Spleen (tissue), 11 donors: Measurements from ENCODE around the gene MTSS2. TPM values are rescaled to one million over a fixed set of nuclear protein-coding genes. Genes with fewer than 3 reads are reported as not detected.

Source experiments
- DNase-seq: peaks from one replicate; pipeline ENCODE4 v3.0.0-alpha.2; 2020
- H3K27ac ChIP-seq, 8 donors: fragments of 200-600 bp; sonication (generic) in 7 of 8; 1 replicate in 4 of 8; 2 replicates in 4 of 8; pipeline versions ENCODE4 v1.5.0 to v1.8.0; 2016 to 2021; ENCODE audit warnings: inconsistent platforms in 4 of 8, mild to moderate bottlenecking in 4 of 8, moderate library complexity in 1 of 8
- H3K27me3 ChIP-seq, 7 donors: fragments of 200-600 bp; sonication (generic) in 6 of 7; replicated peaks in 1 of 7; 1 replicate in 4 of 7; 2 replicates in 3 of 7; pipeline versions ENCODE4 v1.5.0 to v1.8.0; 2016 to 2021; ENCODE audit warnings: inconsistent platforms in 3 of 7, mild to moderate bottlenecking in 1 of 7
- H3K36me3 ChIP-seq, 6 donors: fragments of 200-600 bp; sonication (generic) in 5 of 6; 1 replicate in 4 of 6; 2 replicates in 2 of 6; pipeline versions ENCODE4 v1.5.0 to v1.8.0; 2016 to 2021; ENCODE audit warnings: inconsistent platforms in 2 of 6
- H3K4me1 ChIP-seq, 6 donors: fragments of 200-600 bp; sonication (generic) in 5 of 6; 1 replicate in 3 of 6; 2 replicates in 3 of 6; pipeline versions ENCODE4 v1.5.0 to v1.8.0; 2016 to 2021; ENCODE audit warnings: inconsistent platforms in 3 of 6
- H3K4me3 ChIP-seq, 8 donors: fragments of 200-600 bp; sonication (generic) in 7 of 8; 1 replicate in 4 of 8; 2 replicates in 4 of 8; pipeline versions ENCODE4 v1.5.0 to v1.8.0; 2016 to 2021; ENCODE audit warnings: inconsistent platforms in 4 of 8, mild to moderate bottlenecking in 4 of 8, moderate library complexity in 2 of 8
- H3K9me3 ChIP-seq, 8 donors: fragments of 200-600 bp; sonication (generic) in 7 of 8; 1 replicate in 4 of 8; 2 replicates in 4 of 8; pipeline versions ENCODE4 v1.5.0 to v1.8.0; 2016 to 2021; ENCODE audit warnings: inconsistent platforms in 4 of 8
- POLR2A ChIP-seq, 3 donors: fragments of 450-650 bp; IDR thresholded peaks; one replicate each; pipeline ENCODE4 v1.5.1; 2017; ENCODE audit warnings: antibody characterized with exemption in 3 of 3, mild to moderate bottlenecking in 1 of 3
- POLR2AphosphoS5 ChIP-seq, 3 donors: sonication (generic); formaldehyde crosslinking; IDR thresholded peaks; one replicate each; pipeline ENCODE4 v1.5.1; 2017; ENCODE audit warnings: antibody characterized with exemption in 3 of 3
- WGBS, 5 donors: extraction: QIAGEN DNeasy Blood & Tissue Kit in 3 of 5; methylation state at CpG; one replicate each; pipeline versions ENCODE4 v1.1.5 to v1.1.7; 2013 to 2018; 5-methylcytosine and 5-hydroxymethylcytosine counted together
- intact Hi-C: fragments of 100-400 bp; cut with DNase I; formaldehyde crosslinking; loops from one replicate; pipeline ENCODE4 v1.15.0; 2023; ENCODE audit warnings: low total_unique reads
- polyA plus RNA-seq, 3 donors: library from polyadenylated mRNA; stranded (reverse); fragments of 200-250 nt; gene quantifications; one replicate each; pipeline ENCODE4 v1.2.1, GENCODE V29; 2013
- total RNA-seq, 7 donors: library from RNA; depleted of rRNA in 3 of 7; stranded (reverse); fragments of >200 nt in 3 of 7; fragmentation: NEBNext Ultra II Directional in 4 of 7; extraction: Animal tissue kit (Norgen Biotek cat#: 25700) in 4 of 7; gene quantifications; one replicate each; pipeline versions ENCODE4 v1.1.0 to v1.2.1, GENCODE V29; 2016 to 2021
- TF ChIP-seq, protein P1 (sequence below), 11 experiments: fragments of 200-600 bp in 7 of 11; fragments of 450-650 bp in 4 of 11; sonication (generic) in 4 of 11; IDR thresholded peaks in 8 of 11; conservative IDR thresholded peaks in 3 of 11; 1 replicate in 7 of 11; 2 replicates in 4 of 11; pipeline versions ENCODE4 v1.4.0 to v1.8.0; 2016 to 2021; ENCODE audit warnings: antibody characterized with exemption in 11 of 11, inconsistent platforms in 4 of 11, mild to moderate bottlenecking in 1 of 11
- donor health status: healthy with polysubstance abuse.
- donor health status: DM: no; HTN: no; CAD: no; lungs with moderate emphysema.
- donor health status: DM: no; HTN: no; CAD: no.
- donor health status: Bipolar disorder and iron deficiency.
- donor health status: healthy.
- donor health status: DM: no; HTN: no; CAD: no.
- donor health status: DM: yes; HTN: yes; CAD: no.

Gene MTSS2
- total and polyA plus RNA-seq, 10 donors: 9.0 to 116 (median 94.1) TPM

GRCh38 chr16:70723740-70724145 lies 37.9 kb upstream of the MTSS2 start:
- intact Hi-C loops: no loop called here
- Histone ChIP-seq H3K36me3 (peaks cover 0 to 100% (median 34%) of the 10 kb centered on the region in 6 donors), H3K27me3 (no peaks in the 10 kb centered on the region), H3K27ac (peak overlapping the region in 5 of 8 donors; percentile 13 to 75 (median 71)), H3K9me3 (no peaks in the 10 kb centered on the region), H3K4me1 (peaks cover 0 to 30% (median 3%) of the 10 kb centered on the region in 6 donors), H3K4me3 (no peak overlapping the region)
- no peak for DNase-seq
- TF ChIP-seq POLR2AphosphoS5 (IDR thresholded peaks at IDR 0.05) (no peak), POLR2A (IDR thresholded peaks at IDR 0.05) (no peak)
- TF ChIP-seq, protein P1, sequence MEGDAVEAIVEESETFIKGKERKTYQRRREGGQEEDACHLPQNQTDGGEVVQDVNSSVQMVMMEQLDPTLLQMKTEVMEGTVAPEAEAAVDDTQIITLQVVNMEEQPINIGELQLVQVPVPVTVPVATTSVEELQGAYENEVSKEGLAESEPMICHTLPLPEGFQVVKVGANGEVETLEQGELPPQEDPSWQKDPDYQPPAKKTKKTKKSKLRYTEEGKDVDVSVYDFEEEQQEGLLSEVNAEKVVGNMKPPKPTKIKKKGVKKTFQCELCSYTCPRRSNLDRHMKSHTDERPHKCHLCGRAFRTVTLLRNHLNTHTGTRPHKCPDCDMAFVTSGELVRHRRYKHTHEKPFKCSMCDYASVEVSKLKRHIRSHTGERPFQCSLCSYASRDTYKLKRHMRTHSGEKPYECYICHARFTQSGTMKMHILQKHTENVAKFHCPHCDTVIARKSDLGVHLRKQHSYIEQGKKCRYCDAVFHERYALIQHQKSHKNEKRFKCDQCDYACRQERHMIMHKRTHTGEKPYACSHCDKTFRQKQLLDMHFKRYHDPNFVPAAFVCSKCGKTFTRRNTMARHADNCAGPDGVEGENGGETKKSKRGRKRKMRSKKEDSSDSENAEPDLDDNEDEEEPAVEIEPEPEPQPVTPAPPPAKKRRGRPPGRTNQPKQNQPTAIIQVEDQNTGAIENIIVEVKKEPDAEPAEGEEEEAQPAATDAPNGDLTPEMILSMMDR (IDR thresholded peaks at IDR 0.05 in 8 of 11, conservative IDR thresholded peaks at IDR 0.05 in 3 of 11): no peak
- 83 to 98% (median 92%) methylated on average over 5 to 6 of the region's 6 CpGs for WGBS, 5 donors

- Histone ChIP-seq H3K36me3 (peaks cover 0 to 95% (median 19%) of the 10 kb centered on the region in 6 donors), H3K27me3 (no peaks in the 10 kb centered on the region), H3K4me3 (no peak overlapping the region), H3K27ac (no peak overlapping the region), H3K4me1 (peaks cover 0 to 35% (median 11%) of the 10 kb centered on the region in 6 donors), H3K9me3 (no peaks in the 10 kb centered on the region)
- 73 to 92% (median 84%) methylated on average over 11 to 18 of the region's 18 CpGs for WGBS, 5 donors
- TF ChIP-seq POLR2AphosphoS5 (IDR thresholded peaks at IDR 0.05) (no peak), POLR2A (IDR thresholded peaks at IDR 0.05) (no peak)
- TF ChIP-seq, protein P1 (IDR thresholded peaks at IDR 0.05 in 8 of 11, conservative IDR thresholded peaks at IDR 0.05 in 3 of 11): no peak
- intact Hi-C loops: no loop called here
- DNase-seq: no peak
Observed at GRCh38 chr16:70721202-70721963, 35.5 kb upstream of the MTSS2 start.

GRCh38 chr16:70720425-70721201 lies 34.8 kb upstream of the MTSS2 start:
- Histone ChIP-seq H3K4me1 (peaks cover 0 to 35% (median 17%) of the 10 kb centered on the region in 6 donors), H3K27me3 (no peaks in the 10 kb centered on the region), H3K9me3 (no peaks in the 10 kb centered on the region), H3K4me3 (no peak overlapping the region), H3K36me3 (peaks cover 0 to 90% (median 19%) of the 10 kb centered on the region in 6 donors), H3K27ac (no peak overlapping the region)
- no peak for DNase-seq
- intact Hi-C loops: no loop called here
- TF ChIP-seq POLR2AphosphoS5 (IDR thresholded peaks at IDR 0.05): no peak
- TF ChIP-seq, protein P1 (IDR thresholded peaks at IDR 0.05 in 8 of 11, conservative IDR thresholded peaks at IDR 0.05 in 3 of 11): no peak
- no peak for TF ChIP-seq POLR2A (IDR thresholded peaks at IDR 0.05)
- WGBS, 5 donors: 93 to 97% (median 96%) methylated on average over 18 of the region's 18 CpGs

DNA sequence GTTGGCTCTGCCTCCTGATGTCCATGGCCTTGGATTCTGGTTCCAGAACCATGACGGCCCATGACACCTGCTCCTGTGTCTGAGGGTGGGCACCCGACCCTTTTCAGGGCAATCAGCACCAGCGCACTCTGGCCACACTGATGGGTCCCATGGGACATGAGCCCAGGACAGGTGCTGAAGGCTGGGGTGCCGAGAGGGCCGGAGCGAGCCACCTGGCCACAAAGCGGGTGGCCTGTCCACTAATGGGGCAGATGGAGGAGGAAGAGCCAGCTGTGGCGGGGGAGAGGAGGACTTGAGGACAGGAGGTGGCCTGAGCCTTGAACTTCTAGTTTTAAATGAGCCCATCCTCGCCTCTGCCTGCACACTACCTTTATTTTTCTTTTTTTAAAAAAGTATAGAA lies 31.2 kb upstream of the MTSS2 start:
- DNase-seq: no peak
- H3K27ac ChIP-seq: peak overlapping the region in 5 of 8 donors; percentile 72 to 77 (median 76)

More for the DNA sequence above, 31.2 kb upstream of the MTSS2 start:
- Histone ChIP-seq H3K4me3 (no peak overlapping the region), H3K36me3 (peaks cover 0 to 78% (median 17%) of the 10 kb centered on the region in 6 donors), H3K9me3 (no peaks in the 10 kb centered on the region), H3K27me3 (no peaks in the 10 kb centered on the region), H3K4me1 (peaks cover 9 to 54% (median 35%) of the 10 kb centered on the region in 6 donors)
- 90 to 98% (median 95%) methylated on average over 9 of the region's 9 CpGs for WGBS, 5 donors
- TF ChIP-seq POLR2A (IDR thresholded peaks at IDR 0.05): no peak
- TF ChIP-seq POLR2AphosphoS5 (IDR thresholded peaks at IDR 0.05): no peak
- TF ChIP-seq, protein P1 (IDR thresholded peaks at IDR 0.05 in 8 of 11, conservative IDR thresholded peaks at IDR 0.05 in 3 of 11): no peak
- intact Hi-C loops: no loop called here
